Lower lobe of right lung (tissue), 2 donors: ENCODE data around the gene HEXD. TPM values are rescaled to one million over a fixed set of nuclear protein-coding genes. Genes with fewer than 3 reads are reported as not detected.

Source experiments
- ATAC-seq, 2 donors: fragments of 200-7000 bp; cut with Tn5 transposase; one replicate each; pipeline ENCODE4 v1.9.1; 2020 to 2022; ENCODE audit warnings: mild to moderate bottlenecking in 2 of 2, moderate library complexity in 2 of 2
- DNase-seq: peaks from one replicate; pipeline ENCODE4 v3.0.0-alpha.2; 2020
- H3K27ac ChIP-seq: fragments of 200-600 bp; one replicate; pipeline ENCODE4 v1.8.0; 2022
- H3K27me3 ChIP-seq: fragments of 200-600 bp; one replicate; pipeline ENCODE4 v1.8.0; 2022; ENCODE audit warnings: low read depth
- H3K36me3 ChIP-seq: fragments of 200-600 bp; one replicate; pipeline ENCODE4 v1.8.0; 2022; ENCODE audit warnings: mild to moderate bottlenecking
- H3K4me1 ChIP-seq: fragments of 200-600 bp; one replicate; pipeline ENCODE4 v1.8.0; 2022
- H3K4me3 ChIP-seq: fragments of 200-600 bp; one replicate; pipeline ENCODE4 v1.8.0; 2022; ENCODE audit warnings: mild to moderate bottlenecking
- H3K9me3 ChIP-seq: fragments of 200-600 bp; one replicate; pipeline ENCODE4 v1.8.0; 2022
- CTCF ChIP-seq: fragments of 200-600 bp; IDR thresholded peaks from one replicate; pipeline ENCODE4 v1.8.0; 2022; ENCODE audit warnings: antibody characterized with exemption, mild to moderate bottlenecking
- intact Hi-C: fragments of 100-400 bp; cut with DNase I; formaldehyde crosslinking; loops from one replicate; pipeline ENCODE4 v1.11.0; 2022
- total RNA-seq: library from RNA; stranded (reverse); fragmentation: NEBNext Ultra II Directional; extraction: Animal tissue kit (Norgen Biotek cat#: 25700); gene quantifications from one replicate; pipeline ENCODE4 v1.2.1, GENCODE V29; 2021
- donor health status: DM: no; HTN: yes; CAD: no; lungs with severe emphysema.

HEXD gene
- total RNA-seq, 1 donor from 2014 or later: 60.2 TPM

GRCh38 chr17:82440991-82441627 lies 23.0 kb downstream of the HEXD start:
- ATAC-seq (peak in 1 of 2 donors; percentile 31), DNase-seq (no peak)
- Histone ChIP-seq H3K4me1 (peaks cover 21% of the 10 kb centered on the region), H3K4me3 (peak overlapping the region; percentile 21), H3K27ac (peak overlapping the region; percentile 54), H3K36me3 (peaks cover 58% of the 10 kb centered on the region), H3K27me3 (no peaks in the 10 kb centered on the region), H3K9me3 (no peaks in the 10 kb centered on the region)
- no peak for TF ChIP-seq CTCF
- intact Hi-C loops: no loop called here

- H3K36me3 ChIP-seq: peaks cover 53% of the 10 kb centered on the region
- H3K27ac ChIP-seq: no peak overlapping the region
- intact Hi-C loops: no loop called here
- peaks cover 21% of the 10 kb centered on the region for H3K4me1 ChIP-seq
- DNase-seq: no peak
- no peak overlapping the region for H3K4me3 ChIP-seq
- H3K27me3 ChIP-seq: no peaks in the 10 kb centered on the region
- H3K9me3 ChIP-seq: no peaks in the 10 kb centered on the region
- no peak for TF ChIP-seq CTCF
- no peak for ATAC-seq
Measured at GRCh38 chr17:82441691-82442487, 23.7 kb downstream of the HEXD start.

GRCh38 chr17:82442643-82443464 lies 24.7 kb downstream of the HEXD start:
- DNase-seq: no peak
- peaks cover 24% of the 10 kb centered on the region for H3K4me1 ChIP-seq

GRCh38 chr17:82443465-82444283 lies 25.5 kb downstream of the HEXD start:
- DNase-seq: no peak
- no peak for ATAC-seq
- no peaks in the 10 kb centered on the region for H3K27me3 ChIP-seq
- H3K4me1 ChIP-seq: peaks cover 26% of the 10 kb centered on the region
- intact Hi-C loops: no loop called here
- no peak overlapping the region for H3K4me3 ChIP-seq
- peaks cover 53% of the 10 kb centered on the region for H3K36me3 ChIP-seq
- H3K9me3 ChIP-seq: no peaks in the 10 kb centered on the region
- no peak overlapping the region for H3K27ac ChIP-seq
- no peak for TF ChIP-seq CTCF

More at GRCh38 chr17:82442643-82443464, 24.7 kb downstream of the HEXD start:
- no peak overlapping the region for H3K4me3 ChIP-seq
- no peak for ATAC-seq
- no peak for TF ChIP-seq CTCF
- H3K27me3 ChIP-seq: no peaks in the 10 kb centered on the region
- H3K9me3 ChIP-seq: no peaks in the 10 kb centered on the region
- peaks cover 51% of the 10 kb centered on the region for H3K36me3 ChIP-seq
- H3K27ac ChIP-seq: no peak overlapping the region
- intact Hi-C loops: no loop called here
